ENCODE data around the gene ANKRD33. TPM values are rescaled to one million over a fixed set of nuclear protein-coding genes. Genes with fewer than 3 reads are reported as not detected.

ANKRD33 gene
- total RNA-seq, 1 experiment from 2014 or later: not detected

DNA sequence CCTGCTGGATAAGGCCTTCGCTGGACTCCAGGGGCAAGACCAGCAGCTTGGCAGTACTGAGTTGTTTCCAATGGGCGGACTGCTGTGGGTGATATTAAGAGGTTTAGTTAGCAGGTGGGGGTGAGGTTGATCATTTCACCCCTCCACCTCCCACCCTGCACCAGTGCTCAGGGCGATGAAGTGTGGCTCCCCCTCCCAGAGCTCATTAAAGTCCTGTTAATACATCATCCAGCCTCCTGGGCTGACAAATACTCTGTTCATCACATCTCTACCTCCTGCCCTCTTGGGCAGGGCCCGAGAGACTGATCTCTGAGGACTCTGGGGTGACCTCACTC lies 37.0 kb upstream of the ANKRD33 start:
- no TSS peak for BruUV-seq (replicated peaks)
- intact Hi-C loops (cut with micrococcal nuclease): no loop called here
- ATAC-seq (no peak), DNase-seq (no peak)
- Histone ChIP-seq H3K27me3 (ENCODE audit: low read length) (peaks cover 9% of the 10 kb centered on the region; the same call in 1 of the 2 replicates), H3K27ac (ENCODE audit: low read length) (no peak overlapping the region), H3F3A (ENCODE audit: low read length, unreplicated experiment) (no peaks in the 10 kb centered on the region), H3K4me3 (ENCODE audit: low read length) (no peak overlapping the region), H3K9me3 (ENCODE audit: low read length) (no peaks in the 10 kb centered on the region), H4K20me1 (ENCODE audit: low read length) (no peaks in the 10 kb centered on the region), H3K9me2 (replicated peaks; ENCODE audit: low read length) (no peaks in the 10 kb centered on the region), H3K4me1 (ENCODE audit: insufficient read depth, low read length) (no peaks in the 10 kb centered on the region), H2AFZ (ENCODE audit: low read length) (no peak overlapping the region), H3K36me3 (ENCODE audit: low read depth, low read length) (no peaks in the 10 kb centered on the region), H3K4me2 (ENCODE audit: low read length) (no peak overlapping the region), H3K9ac (ENCODE audit: low read length) (no peak overlapping the region), H3K79me2 (ENCODE audit: low read length) (no peaks in the 10 kb centered on the region)
- POLR2A ChIA-PET (ENCODE audit: unreplicated experiment): no interaction called here
- CTCF ChIA-PET: no interaction called here
- no peak for TF ChIP-seq EZH2 (IDR thresholded peaks at IDR 0.05; ENCODE audit: low read length, unreplicated experiment)
- TF ChIP-seq, protein P1, sequence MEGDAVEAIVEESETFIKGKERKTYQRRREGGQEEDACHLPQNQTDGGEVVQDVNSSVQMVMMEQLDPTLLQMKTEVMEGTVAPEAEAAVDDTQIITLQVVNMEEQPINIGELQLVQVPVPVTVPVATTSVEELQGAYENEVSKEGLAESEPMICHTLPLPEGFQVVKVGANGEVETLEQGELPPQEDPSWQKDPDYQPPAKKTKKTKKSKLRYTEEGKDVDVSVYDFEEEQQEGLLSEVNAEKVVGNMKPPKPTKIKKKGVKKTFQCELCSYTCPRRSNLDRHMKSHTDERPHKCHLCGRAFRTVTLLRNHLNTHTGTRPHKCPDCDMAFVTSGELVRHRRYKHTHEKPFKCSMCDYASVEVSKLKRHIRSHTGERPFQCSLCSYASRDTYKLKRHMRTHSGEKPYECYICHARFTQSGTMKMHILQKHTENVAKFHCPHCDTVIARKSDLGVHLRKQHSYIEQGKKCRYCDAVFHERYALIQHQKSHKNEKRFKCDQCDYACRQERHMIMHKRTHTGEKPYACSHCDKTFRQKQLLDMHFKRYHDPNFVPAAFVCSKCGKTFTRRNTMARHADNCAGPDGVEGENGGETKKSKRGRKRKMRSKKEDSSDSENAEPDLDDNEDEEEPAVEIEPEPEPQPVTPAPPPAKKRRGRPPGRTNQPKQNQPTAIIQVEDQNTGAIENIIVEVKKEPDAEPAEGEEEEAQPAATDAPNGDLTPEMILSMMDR (conservative IDR thresholded peaks at IDR 0.05; ENCODE audit: low read depth, low read length): no peak
- TF ChIP-seq EZH2phosphoT487 (IDR thresholded peaks at IDR 0.05; ENCODE audit: borderline replicate concordance, low read length): no peak

DNA sequence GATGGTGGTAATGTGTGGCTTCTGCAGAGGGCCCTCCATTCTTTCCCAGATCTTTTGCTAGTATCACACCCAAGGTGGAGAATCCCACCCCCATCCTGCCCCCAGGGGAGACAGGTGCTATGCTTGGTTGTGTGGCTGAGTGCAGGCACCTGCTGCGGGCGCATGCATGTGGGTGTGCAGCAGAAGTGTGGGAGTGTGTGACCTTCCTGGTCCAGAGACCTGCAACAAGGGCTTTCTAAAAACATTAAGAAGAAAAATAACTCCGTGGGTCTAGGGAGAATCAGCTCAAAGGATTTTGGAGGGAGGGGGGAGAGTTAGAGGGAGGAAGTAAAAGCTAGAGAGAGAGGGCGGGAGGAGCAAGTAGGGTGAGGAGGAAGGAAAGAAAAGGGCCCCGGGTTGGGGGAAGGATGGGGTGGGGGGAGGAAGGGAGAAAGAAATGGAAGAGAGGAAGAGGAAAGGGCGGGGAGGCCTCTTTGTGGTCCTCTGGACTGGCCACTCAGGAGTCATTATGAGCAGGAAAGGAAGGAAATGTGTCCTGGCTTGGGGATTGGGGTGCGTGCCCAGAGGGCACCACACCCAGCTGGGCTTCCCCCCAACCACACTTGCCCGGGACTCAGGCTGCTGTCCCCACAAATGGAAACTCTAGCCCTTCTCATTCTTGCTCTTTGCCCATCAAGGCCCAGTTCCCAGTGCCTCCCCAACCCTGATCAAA lies 36.3 kb upstream of the ANKRD33 start:
- H3K27ac ChIP-seq (ENCODE audit: low read length): no peak overlapping the region
- no peaks in the 10 kb centered on the region for H3K9me2 ChIP-seq (replicated peaks; ENCODE audit: low read length)
- no peak overlapping the region for H3K4me2 ChIP-seq (ENCODE audit: low read length)
- no peak overlapping the region for H3K4me3 ChIP-seq (ENCODE audit: low read length)
- ChIA-PET CTCF (interaction anchor here (0.6 kb wide), 1 partner anchor 770 kb away, joined by 10 read pairs; no protein-coding TSS in a partner anchor), POLR2A (ENCODE audit: unreplicated experiment) (no interaction called here)
- BruUV-seq (replicated peaks): no TSS peak
- no peaks in the 10 kb centered on the region for H3K4me1 ChIP-seq (ENCODE audit: insufficient read depth, low read length)
- H3K9ac ChIP-seq (ENCODE audit: low read length): no peak overlapping the region
- no peak for DNase-seq
- no peak for ATAC-seq
- H3K36me3 ChIP-seq (ENCODE audit: low read depth, low read length): no peaks in the 10 kb centered on the region
- TF ChIP-seq EZH2 (IDR thresholded peaks at IDR 0.05; ENCODE audit: low read length, unreplicated experiment): no peak
- TF ChIP-seq, protein P1 (conservative IDR thresholded peaks at IDR 0.05; ENCODE audit: low read depth, low read length): no peak
- TF ChIP-seq EZH2phosphoT487 (IDR thresholded peaks at IDR 0.05; ENCODE audit: borderline replicate concordance, low read length): no peak
- no peaks in the 10 kb centered on the region for H3K9me3 ChIP-seq (ENCODE audit: low read length)
- no peaks in the 10 kb centered on the region for H3F3A ChIP-seq (ENCODE audit: low read length, unreplicated experiment)
- H2AFZ ChIP-seq (ENCODE audit: low read length): no peak overlapping the region
- no peaks in the 10 kb centered on the region for H3K79me2 ChIP-seq (ENCODE audit: low read length)
- peaks cover 9% of the 10 kb centered on the region; the same call in 1 of the 2 replicates for H3K27me3 ChIP-seq (ENCODE audit: low read length)
- intact Hi-C loops (cut with micrococcal nuclease): no loop called here
- no peaks in the 10 kb centered on the region for H4K20me1 ChIP-seq (ENCODE audit: low read length)

DNA sequence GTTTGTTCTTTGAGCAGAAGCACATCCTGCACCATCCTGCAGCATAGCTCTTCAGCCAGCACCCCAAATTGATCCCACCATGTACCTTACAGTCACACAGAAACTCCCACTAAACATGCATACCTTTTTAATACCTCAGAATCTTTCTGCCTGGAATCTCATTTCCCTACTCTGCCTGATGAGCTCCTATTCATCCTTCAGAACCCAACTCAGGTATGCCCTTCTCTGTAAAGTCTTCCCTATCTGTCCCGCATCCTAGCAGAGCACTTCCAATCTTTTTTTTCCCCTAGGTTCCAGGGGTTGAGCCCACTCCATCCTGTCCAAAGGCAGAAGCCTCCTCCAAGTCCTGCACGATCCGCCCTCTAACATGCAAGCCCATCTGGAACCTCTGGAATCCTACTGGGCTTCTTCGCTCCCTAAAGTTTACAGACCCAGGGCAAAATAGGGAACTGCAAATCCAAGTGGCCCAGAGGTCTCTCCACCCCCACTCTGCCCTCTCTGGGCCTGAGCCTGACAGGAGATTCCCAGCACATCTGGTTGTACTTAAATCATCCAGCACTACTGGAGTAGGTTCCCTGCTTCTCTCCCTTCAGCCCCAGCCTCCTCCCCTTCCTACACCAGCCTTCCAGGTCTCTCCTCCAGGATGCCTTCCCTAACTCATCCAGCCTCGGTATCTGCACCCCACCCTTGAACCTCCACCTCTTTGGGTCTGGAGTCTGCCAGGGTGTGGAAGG lies 35.3 kb upstream of the ANKRD33 start:
- no peaks in the 10 kb centered on the region for H3K79me2 ChIP-seq (ENCODE audit: low read length)
- ATAC-seq: no peak
- H3K27ac ChIP-seq (ENCODE audit: low read length): no peak overlapping the region
- peaks cover 3% of the 10 kb centered on the region; the same call in 1 of the 2 replicates for H3K27me3 ChIP-seq (ENCODE audit: low read length)
- ChIA-PET POLR2A (ENCODE audit: unreplicated experiment) (no interaction called here), CTCF (no interaction called here)
- H3K9me3 ChIP-seq (ENCODE audit: low read length): no peaks in the 10 kb centered on the region
- H4K20me1 ChIP-seq (ENCODE audit: low read length): no peaks in the 10 kb centered on the region
- H3K9me2 ChIP-seq (replicated peaks; ENCODE audit: low read length): no peaks in the 10 kb centered on the region
- TF ChIP-seq EZH2 (IDR thresholded peaks at IDR 0.05; ENCODE audit: low read length, unreplicated experiment) (no peak), EZH2phosphoT487 (IDR thresholded peaks at IDR 0.05; ENCODE audit: borderline replicate concordance, low read length) (no peak)
- TF ChIP-seq, protein P1 (conservative IDR thresholded peaks at IDR 0.05; ENCODE audit: low read depth, low read length): no peak
- no peak overlapping the region for H3K9ac ChIP-seq (ENCODE audit: low read length)
- no peaks in the 10 kb centered on the region for H3K36me3 ChIP-seq (ENCODE audit: low read depth, low read length)
- no TSS peak for BruUV-seq (replicated peaks)
- intact Hi-C loops (cut with micrococcal nuclease): no loop called here
- H3K4me3 ChIP-seq (ENCODE audit: low read length): no peak overlapping the region
- DNase-seq: no peak
- H2AFZ ChIP-seq (ENCODE audit: low read length): no peak overlapping the region
- H3F3A ChIP-seq (ENCODE audit: low read length, unreplicated experiment): no peaks in the 10 kb centered on the region
- no peaks in the 10 kb centered on the region for H3K4me1 ChIP-seq (ENCODE audit: insufficient read depth, low read length)
- no peak overlapping the region for H3K4me2 ChIP-seq (ENCODE audit: low read length)
